HCT116 (cell line): Measurements from ENCODE around the gene RAB36.

Experiments
- CTCF ChIP-seq, 3 experiments: fragments of 200-600 bp in 1 of 3; sonication (generic) in 1 of 3; IDR thresholded peaks in 2 of 3; conservative IDR thresholded peaks in 1 of 3; 2 replicates each; pipeline ENCODE4 v1.5.1; 2012 to 2017; ENCODE audit warnings: low read depth in 2 of 3, low read length in 2 of 3, antibody characterized with exemption in 1 of 3, borderline replicate concordance in 1 of 3, control low read depth in 1 of 3, mild to moderate bottlenecking in 1 of 3, mixed read lengths in 1 of 3, mixed run types in 1 of 3, moderate library complexity in 1 of 3; ENCODE audit not compliant: insufficient read depth in 1 of 3
- EZH2 ChIP-seq: fragments of 200-600 bp; sonication (generic); IDR thresholded peaks from 2 replicates; pipeline ENCODE4 v1.6.1; 2017; ENCODE audit warnings: antibody characterized with exemption, mixed run types
- EZH2phosphoT487 ChIP-seq: fragments of 200-600 bp; IDR thresholded peaks from 2 replicates; pipeline ENCODE4 v1.6.1; 2018; ENCODE audit warnings: antibody characterized with exemption, borderline replicate concordance
- JUND ChIP-seq: IDR thresholded peaks from 2 replicates; pipeline ENCODE4 v1.6.1; 2012
- MAX ChIP-seq: IDR thresholded peaks from 2 replicates; pipeline ENCODE4 v1.6.1; 2012
- POLR2A ChIP-seq: IDR thresholded peaks from 2 replicates; pipeline ENCODE4 v1.7.0; 2011; ENCODE audit warnings: borderline replicate concordance; ENCODE audit not compliant: insufficient read depth, insufficient read length; ENCODE audit errors: extremely low read depth
- POLR2AphosphoS5 ChIP-seq: IDR thresholded peaks from 2 replicates; pipeline ENCODE4 v1.6.1; 2011; ENCODE audit warnings: mild to moderate bottlenecking, low read depth, low read length, moderate library complexity
- REST ChIP-seq: IDR thresholded peaks from 2 replicates; pipeline ENCODE4 v1.6.1; 2012; ENCODE audit warnings: low read depth
- SIN3A ChIP-seq: IDR thresholded peaks from 2 replicates; pipeline ENCODE4 v1.6.1; 2012; ENCODE audit warnings: low read depth
- SRF ChIP-seq: IDR thresholded peaks from 2 replicates; pipeline ENCODE4 v1.6.1; 2012; ENCODE audit warnings: low read depth
- ZNF274 ChIP-seq: fragments of 200-500 bp; sonication (Bioruptor generic); IDR thresholded peaks from 2 replicates; pipeline ENCODE4 v1.6.1; 2014; ENCODE audit warnings: mild to moderate bottlenecking, low read depth, low read length, inconsistent platforms

- TF ChIP-seq JUND, result no peak
- no peak for TF ChIP-seq ZNF274
- no peak for TF ChIP-seq MAX
- no peak for TF ChIP-seq SIN3A
- TF ChIP-seq SRF, result no peak
- no peak for TF ChIP-seq CTCF (IDR thresholded peaks at IDR 0.05 in 2 of 3, conservative IDR thresholded peaks at IDR 0.05 in 1 of 3; ENCODE audit: borderline replicate concordance in 1 of 3, insufficient read depth in 1 of 3, low read depth in 2 of 3, low read length in 2 of 3)
- no peak for TF ChIP-seq REST
- TF ChIP-seq POLR2AphosphoS5, result no peak
- TF ChIP-seq POLR2A, result no peak
- no peak for TF ChIP-seq EZH2
- no peak for TF ChIP-seq EZH2phosphoT487
Measured at GRCh38 chr22:23150762-23151161, 5.5 kb downstream of the RAB36 start.
